GM18867 (cell line): Measurements from ENCODE around the gene RPS13.
"Not testable (repeated sequence)": the region's sequence is repeated elsewhere in the genome, so short reads cannot be mapped to it uniquely, and the experiment has no call there.

Experiments
- ATAC-seq: cut with Tn5 transposase; IDR thresholded peaks from one replicate; pipeline ENCODE4 v1.9.1; 2021; ENCODE audit warnings: mild to moderate bottlenecking, moderate library complexity; ENCODE audit not compliant: unreplicated experiment

Gene RPS13

GRCh38 chr11:17036666-17037658 is 40.5 kb downstream of the RPS13 start:
- ATAC-seq = no peak

- not testable (repeated sequence) for ATAC-seq
Observed at GRCh38 chr11:17034027-17034426, 43.4 kb downstream of the RPS13 start.

DNA sequence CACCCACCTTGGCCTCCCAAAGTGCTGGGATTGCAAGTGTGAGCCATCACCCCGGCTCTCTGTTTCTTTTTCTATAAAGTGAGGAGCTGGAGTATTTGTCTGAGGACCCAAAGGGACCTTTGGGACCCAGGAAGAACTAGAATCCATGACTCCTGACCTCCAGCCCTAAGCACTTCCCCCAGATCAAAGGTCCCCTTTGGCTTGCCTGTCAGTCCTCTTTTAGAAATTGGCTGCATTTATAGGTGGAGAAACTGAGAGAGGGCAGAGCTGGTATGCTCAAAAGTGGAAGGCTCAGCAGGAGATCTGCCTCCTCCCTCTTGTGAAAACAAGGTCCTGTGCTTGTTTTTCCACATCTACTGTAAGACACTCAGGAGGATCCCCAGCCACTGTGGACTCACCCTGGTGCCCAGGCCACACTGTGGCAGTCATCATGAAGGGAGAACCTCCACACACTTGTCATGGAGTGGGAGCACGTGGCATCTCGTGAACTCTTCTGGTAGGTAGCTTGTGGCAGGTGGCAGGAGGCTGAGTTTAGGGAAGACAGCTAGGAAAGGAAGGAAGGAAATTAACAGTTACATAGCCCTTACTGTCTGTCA is 50.9 kb downstream of the RPS13 start:
- ATAC-seq = no peak

GRCh38 chr11:17024924-17025323 is 52.5 kb downstream of the RPS13 start:
- ATAC-seq = no peak
